ENCODE measurements around the gene CCDC15.

DNA sequence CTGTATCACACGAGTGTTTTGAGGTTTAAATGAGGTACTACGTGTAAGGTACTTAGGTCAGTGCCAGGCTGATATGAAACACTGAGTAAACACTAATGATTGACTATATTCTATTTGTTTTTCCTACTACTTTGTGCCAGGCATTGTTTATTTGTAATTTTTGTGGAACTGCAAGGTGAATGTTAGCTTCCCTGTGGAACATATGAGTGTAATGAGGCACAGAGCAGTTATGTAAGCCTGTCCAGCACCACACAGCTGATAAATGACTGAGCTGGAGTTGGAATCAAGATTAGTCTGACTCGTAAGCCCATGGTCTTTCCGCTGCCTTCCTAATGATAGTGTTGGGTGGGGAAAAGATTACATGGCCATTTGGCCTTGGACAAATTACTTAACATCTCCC is 115.0 kb downstream of the CCDC15 start:
- TF ChIP-seq, protein P1, sequence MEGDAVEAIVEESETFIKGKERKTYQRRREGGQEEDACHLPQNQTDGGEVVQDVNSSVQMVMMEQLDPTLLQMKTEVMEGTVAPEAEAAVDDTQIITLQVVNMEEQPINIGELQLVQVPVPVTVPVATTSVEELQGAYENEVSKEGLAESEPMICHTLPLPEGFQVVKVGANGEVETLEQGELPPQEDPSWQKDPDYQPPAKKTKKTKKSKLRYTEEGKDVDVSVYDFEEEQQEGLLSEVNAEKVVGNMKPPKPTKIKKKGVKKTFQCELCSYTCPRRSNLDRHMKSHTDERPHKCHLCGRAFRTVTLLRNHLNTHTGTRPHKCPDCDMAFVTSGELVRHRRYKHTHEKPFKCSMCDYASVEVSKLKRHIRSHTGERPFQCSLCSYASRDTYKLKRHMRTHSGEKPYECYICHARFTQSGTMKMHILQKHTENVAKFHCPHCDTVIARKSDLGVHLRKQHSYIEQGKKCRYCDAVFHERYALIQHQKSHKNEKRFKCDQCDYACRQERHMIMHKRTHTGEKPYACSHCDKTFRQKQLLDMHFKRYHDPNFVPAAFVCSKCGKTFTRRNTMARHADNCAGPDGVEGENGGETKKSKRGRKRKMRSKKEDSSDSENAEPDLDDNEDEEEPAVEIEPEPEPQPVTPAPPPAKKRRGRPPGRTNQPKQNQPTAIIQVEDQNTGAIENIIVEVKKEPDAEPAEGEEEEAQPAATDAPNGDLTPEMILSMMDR (IDR thresholded peaks at IDR 0.05), result no peak
- no peak for TF ChIP-seq POLR2A (IDR thresholded peaks at IDR 0.05)
